ENCODE measurements around the gene TIAM1. TPM values are rescaled to one million over a fixed set of nuclear protein-coding genes. Genes with fewer than 3 reads are reported as not detected.

Gene TIAM1
- total RNA-seq, 1 donor from 2014 or later: 6.7 TPM

GRCh38 chr21:31255036-31255435 is 89.0 kb downstream of the TIAM1 start:
- TF ChIP-seq, protein P1, sequence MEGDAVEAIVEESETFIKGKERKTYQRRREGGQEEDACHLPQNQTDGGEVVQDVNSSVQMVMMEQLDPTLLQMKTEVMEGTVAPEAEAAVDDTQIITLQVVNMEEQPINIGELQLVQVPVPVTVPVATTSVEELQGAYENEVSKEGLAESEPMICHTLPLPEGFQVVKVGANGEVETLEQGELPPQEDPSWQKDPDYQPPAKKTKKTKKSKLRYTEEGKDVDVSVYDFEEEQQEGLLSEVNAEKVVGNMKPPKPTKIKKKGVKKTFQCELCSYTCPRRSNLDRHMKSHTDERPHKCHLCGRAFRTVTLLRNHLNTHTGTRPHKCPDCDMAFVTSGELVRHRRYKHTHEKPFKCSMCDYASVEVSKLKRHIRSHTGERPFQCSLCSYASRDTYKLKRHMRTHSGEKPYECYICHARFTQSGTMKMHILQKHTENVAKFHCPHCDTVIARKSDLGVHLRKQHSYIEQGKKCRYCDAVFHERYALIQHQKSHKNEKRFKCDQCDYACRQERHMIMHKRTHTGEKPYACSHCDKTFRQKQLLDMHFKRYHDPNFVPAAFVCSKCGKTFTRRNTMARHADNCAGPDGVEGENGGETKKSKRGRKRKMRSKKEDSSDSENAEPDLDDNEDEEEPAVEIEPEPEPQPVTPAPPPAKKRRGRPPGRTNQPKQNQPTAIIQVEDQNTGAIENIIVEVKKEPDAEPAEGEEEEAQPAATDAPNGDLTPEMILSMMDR (IDR thresholded peaks at IDR 0.05; ENCODE audit: insufficient read depth, low read length, poor library complexity, severe bottlenecking): no peak
- no peak for DNase-seq (ENCODE audit: low read depth)
- Histone ChIP-seq H3K36me3 (ENCODE audit: control insufficient read depth, insufficient read depth, low read length) (no peaks in the 10 kb centered on the region), H3K27me3 (ENCODE audit: control insufficient read depth, insufficient read depth, low read length) (no peaks in the 10 kb centered on the region), H3K4me3 (ENCODE audit: low read depth, low read length) (no peak overlapping the region)

DNA sequence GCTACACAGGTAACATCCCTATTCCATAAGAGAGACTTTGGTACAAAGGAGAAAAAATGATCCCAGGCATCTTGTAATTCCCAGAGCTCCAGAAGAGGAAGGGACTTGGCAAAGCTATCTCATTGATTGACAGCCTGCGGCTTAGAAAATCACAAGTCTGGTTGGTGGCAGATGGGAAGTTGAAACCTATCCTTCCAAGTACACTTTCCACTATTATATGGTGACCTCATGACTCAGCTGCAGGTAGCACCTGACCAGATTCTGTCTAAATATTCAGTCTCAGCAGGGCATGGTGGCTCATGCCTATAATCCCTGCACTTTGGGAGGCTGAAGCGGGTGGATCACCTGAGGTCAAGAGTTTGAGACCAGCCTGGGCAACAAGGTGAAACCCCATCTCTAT is 89.9 kb downstream of the TIAM1 start:
- no peak for DNase-seq (ENCODE audit: low read depth)
- TF ChIP-seq, protein P1 (IDR thresholded peaks at IDR 0.05; ENCODE audit: insufficient read depth, low read length, poor library complexity, severe bottlenecking): no peak
- Histone ChIP-seq H3K27me3 (ENCODE audit: control insufficient read depth, insufficient read depth, low read length) (no peaks in the 10 kb centered on the region), H3K36me3 (ENCODE audit: control insufficient read depth, insufficient read depth, low read length) (no peaks in the 10 kb centered on the region), H3K4me3 (ENCODE audit: low read depth, low read length) (no peak overlapping the region)

- no peak for DNase-seq (ENCODE audit: low read depth)
- H3K27me3 ChIP-seq (ENCODE audit: control insufficient read depth, insufficient read depth, low read length): no peaks in the 10 kb centered on the region
- no peak overlapping the region for H3K4me3 ChIP-seq (ENCODE audit: low read depth, low read length)
- no peaks in the 10 kb centered on the region for H3K36me3 ChIP-seq (ENCODE audit: control insufficient read depth, insufficient read depth, low read length)
- TF ChIP-seq, protein P1 (IDR thresholded peaks at IDR 0.05; ENCODE audit: insufficient read depth, low read length, poor library complexity, severe bottlenecking): no peak
Measured at GRCh38 chr21:31253684-31254083, 90.4 kb downstream of the TIAM1 start.

- no peak for DNase-seq (ENCODE audit: low read depth)
- TF ChIP-seq, protein P1 (IDR thresholded peaks at IDR 0.05; ENCODE audit: insufficient read depth, low read length, poor library complexity, severe bottlenecking): no peak
- Histone ChIP-seq H3K4me3 (ENCODE audit: low read depth, low read length) (no peak overlapping the region), H3K27me3 (ENCODE audit: control insufficient read depth, insufficient read depth, low read length) (no peaks in the 10 kb centered on the region), H3K36me3 (ENCODE audit: control insufficient read depth, insufficient read depth, low read length) (no peaks in the 10 kb centered on the region)
Measured at GRCh38 chr21:31252611-31253010, 91.5 kb downstream of the TIAM1 start.

DNA sequence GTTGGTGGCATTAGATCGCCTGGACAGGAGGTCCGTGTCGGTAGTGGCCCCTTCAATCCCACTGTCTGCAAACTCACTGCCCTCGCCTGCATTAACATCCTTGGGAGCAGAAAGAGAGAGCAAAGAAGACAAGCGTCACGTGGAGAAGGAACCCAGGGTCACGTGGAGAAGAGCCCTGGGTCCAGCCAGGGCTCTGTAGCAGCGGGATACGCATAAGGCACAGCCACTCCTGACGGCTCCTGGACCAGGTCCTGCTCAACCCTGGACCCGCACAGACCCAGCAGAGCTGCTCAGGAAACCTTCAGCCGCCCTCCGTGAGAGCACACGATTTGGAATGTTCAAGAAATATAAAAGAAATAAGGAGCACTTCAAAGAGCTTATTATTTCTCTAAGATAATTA is 92.0 kb downstream of the TIAM1 start:
- no peaks in the 10 kb centered on the region for H3K36me3 ChIP-seq (ENCODE audit: control insufficient read depth, insufficient read depth, low read length)
- DNase-seq (ENCODE audit: low read depth): no peak
- TF ChIP-seq, protein P1 (IDR thresholded peaks at IDR 0.05; ENCODE audit: insufficient read depth, low read length, poor library complexity, severe bottlenecking): no peak
- H3K4me3 ChIP-seq (ENCODE audit: low read depth, low read length): no peak overlapping the region
- H3K27me3 ChIP-seq (ENCODE audit: control insufficient read depth, insufficient read depth, low read length): no peaks in the 10 kb centered on the region

GRCh38 chr21:31251686-31252085 is 92.4 kb downstream of the TIAM1 start:
- TF ChIP-seq, protein P1 (IDR thresholded peaks at IDR 0.05; ENCODE audit: insufficient read depth, low read length, poor library complexity, severe bottlenecking): no peak
- Histone ChIP-seq H3K4me3 (ENCODE audit: low read depth, low read length) (no peak overlapping the region), H3K36me3 (ENCODE audit: control insufficient read depth, insufficient read depth, low read length) (no peaks in the 10 kb centered on the region), H3K27me3 (ENCODE audit: control insufficient read depth, insufficient read depth, low read length) (no peaks in the 10 kb centered on the region)
- DNase-seq (ENCODE audit: low read depth): no peak
